DMS53 treated with DMSO at 0.1 percent for 48 hours (cell line): Measurements from ENCODE around the gene ZNF311.
"Not testable (repeated sequence)": the region's sequence is repeated elsewhere in the genome, so short reads cannot be mapped to it uniquely, and the experiment has no call there.

Experiments
- DNase-seq: peaks from one replicate; lab custom pipeline; 2025; ENCODE audit not compliant: unreplicated experiment; lab: John Stamatoyannopoulos, UW

ZNF311 gene

GRCh38 chr6:28983838-28984237 lies 21.3 kb downstream of the ZNF311 start:
- no peak for DNase-seq

DNA sequence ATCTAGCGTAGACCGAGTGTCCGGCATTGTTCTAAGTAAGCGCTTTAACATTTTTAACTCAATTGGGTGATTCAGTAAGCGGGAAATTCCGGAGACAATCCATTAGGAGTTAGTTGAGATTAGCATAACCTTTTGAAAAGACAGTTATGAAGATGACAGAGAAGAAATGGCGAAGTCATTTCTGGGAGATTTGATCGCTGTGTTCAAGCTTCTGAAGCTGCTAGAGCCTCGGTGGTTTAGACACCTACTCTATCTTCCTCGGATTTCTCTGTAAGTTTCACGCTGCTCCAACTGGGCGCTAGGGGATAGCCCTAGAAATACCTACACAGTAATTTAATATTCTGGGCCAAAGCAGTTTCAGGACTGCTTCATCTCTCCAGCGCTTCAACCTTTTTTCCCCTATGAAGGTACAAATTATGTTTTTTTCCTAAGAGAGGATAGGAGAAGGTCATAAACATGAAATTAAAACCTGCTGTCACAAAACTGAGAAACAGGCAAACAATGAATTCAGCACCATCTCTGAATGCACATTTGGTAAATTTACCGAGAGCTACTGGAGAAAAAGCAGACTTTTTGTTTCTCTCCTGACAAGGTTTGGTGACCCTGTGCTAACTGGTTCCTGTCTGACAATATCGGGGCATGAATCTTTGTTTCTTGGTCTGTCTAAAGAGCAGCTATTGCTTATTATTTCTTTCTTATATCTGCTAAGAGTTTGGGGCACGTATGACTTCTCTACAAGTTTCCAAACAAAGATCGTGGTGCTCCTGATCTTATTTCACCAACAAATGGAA lies 22.4 kb downstream of the ZNF311 start:
- peak; percentile 43 for DNase-seq

GRCh38 chr6:28981833-28982475 lies 23.2 kb downstream of the ZNF311 start:
- DNase-seq: peak; percentile 83

DNA sequence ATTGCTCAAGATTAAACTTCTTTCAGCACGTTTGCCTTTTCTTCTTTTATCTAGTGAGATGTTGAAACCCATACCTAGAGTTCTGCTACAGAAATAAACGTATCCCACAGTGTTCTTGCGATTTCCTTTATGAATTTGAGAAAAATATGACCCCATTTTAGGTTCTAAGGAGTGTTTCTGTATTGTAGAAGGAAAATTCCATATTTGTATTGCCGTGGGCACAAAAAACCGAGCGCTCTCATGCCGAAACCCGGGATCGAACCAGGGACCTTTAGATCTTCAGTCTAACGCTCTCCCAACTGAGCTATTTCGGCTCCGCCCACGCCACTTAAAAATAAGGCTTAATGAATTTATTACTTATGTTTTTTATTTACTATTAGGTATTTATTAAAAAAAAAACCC lies 23.7 kb downstream of the ZNF311 start:
- DNase-seq: peak; percentile 83

GRCh38 chr6:28980852-28981430 lies 24.2 kb downstream of the ZNF311 start:
- peak; percentile 68 for DNase-seq

DNA sequence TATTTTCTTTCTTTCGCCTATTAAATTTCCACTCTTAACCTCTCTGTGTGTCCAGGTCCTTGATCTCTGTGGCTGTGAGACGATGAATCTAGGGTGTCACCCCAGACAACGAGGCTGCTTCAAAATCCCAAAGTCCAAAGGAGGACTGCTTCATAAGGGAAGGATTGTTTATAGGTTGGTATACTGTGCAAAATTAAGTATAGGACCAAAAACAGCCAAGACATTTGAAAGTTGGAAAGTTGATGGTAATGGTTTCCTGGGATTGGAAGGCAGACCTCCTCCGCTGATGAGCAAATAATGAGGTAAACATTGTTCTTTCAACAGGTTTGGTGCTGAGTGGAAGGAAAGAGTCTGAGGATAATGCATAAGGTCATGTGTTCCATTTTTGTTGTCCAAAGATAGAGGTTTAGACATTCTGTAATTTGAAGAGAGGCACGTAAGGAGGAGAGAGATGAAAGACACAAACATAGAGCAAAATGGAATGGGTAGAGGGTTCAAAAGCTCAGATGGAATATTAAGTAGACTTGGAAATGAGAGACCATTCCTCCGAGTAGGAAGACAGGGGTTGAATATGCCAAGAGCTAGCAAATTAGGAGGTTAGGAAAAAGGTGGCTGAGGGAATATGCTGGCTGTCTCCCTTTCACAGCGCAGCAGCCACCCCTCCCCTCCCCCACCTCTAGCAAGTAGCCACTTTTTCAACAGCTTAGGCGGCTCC lies 24.8 kb downstream of the ZNF311 start:
- DNase-seq: no peak

GRCh38 chr6:28979679-28980078 lies 25.4 kb downstream of the ZNF311 start:
- DNase-seq: no peak

DNA sequence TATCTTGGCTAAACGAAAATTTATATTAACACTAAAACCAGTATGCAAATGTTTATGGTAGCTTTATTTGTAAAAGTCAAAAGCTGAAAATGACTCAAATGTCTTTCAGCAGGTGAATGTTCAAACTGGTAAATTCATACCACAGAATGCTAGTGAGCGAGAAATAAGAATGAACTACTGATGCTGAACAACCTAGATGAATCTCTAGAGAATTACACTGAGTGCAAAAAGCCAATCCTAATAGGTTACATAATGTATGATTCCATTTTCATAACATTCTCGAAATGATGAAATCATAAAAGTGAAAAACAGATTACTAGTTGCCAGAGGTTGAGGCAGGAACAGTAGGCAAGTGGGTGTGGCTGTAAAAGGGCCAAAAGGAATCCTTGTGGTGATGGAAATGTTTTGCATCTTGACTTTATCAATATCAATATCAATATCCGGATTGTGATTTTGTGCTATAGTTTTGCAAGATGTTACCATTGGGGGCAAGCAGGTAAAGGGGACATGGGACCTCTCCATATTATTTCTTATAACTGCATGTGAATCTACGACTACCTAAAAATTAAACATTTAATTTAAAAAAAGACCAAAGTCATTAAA lies 26.1 kb downstream of the ZNF311 start:
- DNase-seq: no peak

DNA sequence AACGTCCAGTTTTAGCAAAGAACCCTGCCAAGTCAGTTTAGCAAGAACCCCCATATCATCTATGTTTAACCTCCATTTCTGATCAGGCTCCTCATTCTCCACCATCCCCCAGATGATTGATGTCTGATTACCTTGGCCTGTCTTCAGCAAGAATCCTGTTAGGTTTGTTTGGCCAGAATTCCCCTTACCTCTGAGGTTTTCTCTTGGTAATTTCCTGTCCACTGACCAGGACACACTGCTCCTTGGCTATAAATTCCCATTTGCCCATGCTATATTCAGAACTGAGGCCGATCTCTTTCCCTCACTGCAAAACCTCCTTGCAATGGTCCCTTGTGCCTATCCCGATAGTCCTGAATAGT lies 27.0 kb downstream of the ZNF311 start:
- DNase-seq: no peak

DNA sequence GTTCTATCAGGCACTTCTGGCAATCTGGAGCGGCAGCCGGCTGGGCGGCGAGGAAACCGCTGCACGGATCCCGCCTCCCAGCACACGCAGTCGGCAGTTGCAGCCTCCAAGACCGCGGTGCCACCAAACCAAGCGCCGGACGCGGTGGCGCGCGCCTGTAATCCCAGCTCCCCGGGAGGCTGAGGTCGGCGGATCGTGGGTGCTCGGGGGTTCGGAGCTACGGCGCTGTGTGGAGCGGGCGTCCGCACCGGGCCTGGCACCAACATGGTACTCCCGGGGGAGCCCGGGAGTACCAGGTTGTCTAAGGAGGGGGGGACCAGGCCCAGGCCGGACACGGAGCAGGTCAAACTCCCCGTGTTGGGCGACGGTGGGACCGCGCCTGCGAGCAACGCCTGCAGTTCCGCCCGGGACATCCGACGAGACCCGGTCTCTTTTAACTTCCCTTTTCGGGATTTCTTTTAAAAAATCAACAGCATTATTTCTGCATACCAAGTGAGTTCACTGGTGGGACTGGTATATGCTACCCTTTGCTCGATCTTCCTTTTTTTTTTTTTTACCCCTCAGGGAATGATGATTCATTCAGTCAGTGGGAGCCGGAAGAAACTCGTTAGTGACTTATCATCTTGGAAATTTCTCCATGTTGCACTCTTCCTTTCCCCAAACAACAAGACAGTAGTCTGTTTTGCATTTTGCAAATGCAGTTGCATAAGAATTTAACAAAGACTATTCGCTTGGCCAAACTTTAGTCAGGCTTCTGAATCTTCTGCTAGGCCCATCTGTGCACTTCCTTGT lies 27.6 kb downstream of the ZNF311 start:
- DNase-seq: no peak

DNA sequence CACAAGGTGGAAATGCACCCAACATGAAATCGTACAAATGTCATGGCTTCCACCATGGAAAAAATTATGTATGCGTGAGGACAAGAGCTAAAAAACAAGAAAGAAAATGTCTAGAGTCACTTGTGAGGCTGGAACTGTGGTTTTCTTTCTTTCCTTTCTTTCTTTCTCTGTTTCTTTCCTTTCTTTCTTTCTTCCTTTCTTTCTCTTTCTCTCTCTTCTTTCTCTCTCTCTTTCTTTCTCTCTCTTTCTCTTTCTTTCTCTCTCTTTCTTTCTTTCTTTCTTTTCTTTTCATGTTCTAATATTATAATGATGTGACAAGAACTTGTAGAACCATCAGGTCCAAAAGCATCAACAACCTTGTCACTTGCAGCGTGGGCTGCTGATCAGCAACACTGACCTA lies 28.4 kb downstream of the ZNF311 start:
- DNase-seq: no peak

DNA sequence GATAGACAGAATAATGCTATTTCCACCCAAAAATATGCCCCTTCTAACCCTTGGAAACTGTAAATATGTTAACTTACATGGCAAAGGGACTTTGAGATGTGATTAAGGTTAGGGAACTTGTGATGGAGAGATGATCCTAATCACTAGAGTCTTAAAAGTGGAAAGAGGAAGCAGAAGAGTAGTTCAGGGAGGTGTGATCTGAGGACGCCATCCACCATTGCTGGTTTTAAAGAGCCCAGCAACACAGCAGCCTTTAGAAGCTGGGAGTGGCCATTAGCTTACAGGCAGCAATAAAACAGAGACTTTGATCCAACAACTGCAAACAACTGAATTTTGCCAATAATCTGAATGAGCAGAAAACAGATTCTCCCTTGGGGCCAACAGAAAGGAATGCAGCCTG lies 30.6 kb downstream of the ZNF311 start:
- no peak for DNase-seq

- DNase-seq: not testable (repeated sequence)
These were observed 35.1 kb downstream of the ZNF311 start for GRCh38 chr6:28970056-28970455.

- DNase-seq: no peak
These were observed 36.0 kb downstream of the ZNF311 start for GRCh38 chr6:28969129-28969528.

DNA sequence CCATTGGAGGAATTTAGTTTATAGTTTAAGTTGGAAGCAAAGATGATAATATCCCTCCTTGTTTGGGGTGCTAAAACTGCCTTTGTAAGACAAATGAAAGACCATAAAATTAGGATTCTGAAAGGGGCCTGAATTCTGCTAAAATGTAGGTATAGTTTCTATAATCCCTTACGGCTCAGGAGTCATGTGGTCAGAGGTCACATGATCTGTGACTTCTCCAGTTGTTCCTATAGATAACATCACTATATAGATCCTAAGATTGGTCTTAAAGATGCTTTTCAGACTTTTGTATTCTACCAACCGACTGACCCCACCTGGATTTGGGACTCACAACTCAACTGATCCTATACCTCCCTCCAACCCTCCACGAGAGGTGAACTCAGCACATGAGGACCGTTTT lies 36.6 kb downstream of the ZNF311 start:
- DNase-seq: no peak

DNA sequence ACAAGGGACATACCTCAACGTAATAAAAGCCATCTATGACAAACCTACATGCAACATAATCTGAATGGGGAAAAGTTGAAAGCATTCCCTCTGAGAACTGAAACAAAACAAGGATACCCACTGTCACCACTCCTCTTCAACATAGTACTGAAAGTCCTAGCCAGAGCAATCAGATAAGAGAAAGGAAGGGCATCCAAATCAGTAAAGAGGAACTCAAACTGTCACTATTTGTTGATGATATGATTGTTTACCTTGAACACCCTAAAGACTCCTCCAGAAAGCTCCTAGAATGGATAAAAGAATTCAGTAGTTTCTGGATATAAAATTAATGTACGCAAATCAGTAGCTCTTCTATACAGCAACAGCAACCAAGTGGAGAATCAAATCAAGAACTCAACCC lies 39.4 kb downstream of the ZNF311 start:
- DNase-seq: no peak

- DNase-seq: no peak
These were observed 44.1 kb downstream of the ZNF311 start for GRCh38 chr6:28960846-28961500.

DNA sequence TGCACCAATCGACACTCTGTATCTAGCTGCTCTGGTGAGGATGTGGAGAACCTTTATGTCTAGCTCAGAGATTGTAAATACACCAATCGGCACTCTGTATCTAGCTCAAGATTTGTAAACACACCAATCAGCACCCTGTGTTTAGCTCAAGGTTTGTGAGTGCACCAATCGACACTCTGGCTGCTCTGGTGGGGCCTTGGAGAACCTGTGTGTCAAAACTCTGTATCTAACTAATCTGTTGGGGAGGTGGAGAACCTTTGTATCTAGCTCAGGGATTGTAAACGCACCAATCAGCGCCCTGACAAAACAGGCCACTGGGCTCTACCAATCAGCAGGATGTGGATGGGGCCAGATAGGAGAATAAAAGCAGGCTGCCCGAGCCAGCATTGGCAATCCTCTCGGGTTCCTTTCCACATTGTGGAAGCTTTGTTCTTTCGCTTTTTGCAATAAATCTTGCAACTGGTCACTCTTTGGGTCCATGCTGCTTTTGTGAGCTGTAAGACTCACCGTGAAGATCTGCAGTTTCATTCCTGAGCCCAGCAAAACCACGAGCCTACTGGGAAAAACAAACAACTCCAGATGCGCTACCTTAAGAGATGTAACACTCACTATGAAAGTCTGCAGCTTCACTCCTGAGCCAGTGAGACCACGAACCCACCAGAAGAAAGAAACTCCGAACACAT lies 46.4 kb downstream of the ZNF311 start:
- DNase-seq: peak; percentile 15

GRCh38 chr6:28957795-28958314 lies 47.3 kb downstream of the ZNF311 start:
- not testable (repeated sequence) for DNase-seq
